GM19468 (cell line): ENCODE results near the gene EIF4A2.
"Not testable (repeated sequence)": the region's sequence is repeated elsewhere in the genome, so short reads cannot be mapped to it uniquely, and the experiment has no call there.

ENCODE experiments used
- ATAC-seq: cut with Tn5 transposase; IDR thresholded peaks from one replicate; pipeline ENCODE4 v1.9.1; 2021; ENCODE audit warnings: mild to moderate bottlenecking, moderate library complexity, moderate number of reproducible peaks; ENCODE audit not compliant: unreplicated experiment; ENCODE audit errors: extremely low read depth

Gene EIF4A2

DNA sequence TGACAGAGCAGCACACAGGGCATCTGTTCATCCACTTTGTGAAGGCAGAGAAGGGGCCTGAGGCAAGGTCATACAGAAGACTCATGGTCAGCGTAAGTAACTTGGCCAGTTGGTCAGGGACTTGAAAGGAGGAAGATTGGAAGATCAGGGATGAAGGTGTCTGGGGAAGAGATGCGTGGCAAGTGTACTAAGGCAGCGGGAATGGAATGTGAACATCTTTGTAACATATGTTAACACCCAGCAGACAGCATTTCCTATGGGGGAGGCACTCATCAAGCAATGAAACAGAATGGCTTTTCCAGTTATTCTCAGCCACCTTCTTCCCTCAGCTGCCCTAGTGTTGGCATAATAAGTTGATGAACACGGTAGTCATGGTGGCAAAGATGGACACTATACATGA, 30.7 kb downstream of the EIF4A2 start:
- no peak for ATAC-seq

DNA sequence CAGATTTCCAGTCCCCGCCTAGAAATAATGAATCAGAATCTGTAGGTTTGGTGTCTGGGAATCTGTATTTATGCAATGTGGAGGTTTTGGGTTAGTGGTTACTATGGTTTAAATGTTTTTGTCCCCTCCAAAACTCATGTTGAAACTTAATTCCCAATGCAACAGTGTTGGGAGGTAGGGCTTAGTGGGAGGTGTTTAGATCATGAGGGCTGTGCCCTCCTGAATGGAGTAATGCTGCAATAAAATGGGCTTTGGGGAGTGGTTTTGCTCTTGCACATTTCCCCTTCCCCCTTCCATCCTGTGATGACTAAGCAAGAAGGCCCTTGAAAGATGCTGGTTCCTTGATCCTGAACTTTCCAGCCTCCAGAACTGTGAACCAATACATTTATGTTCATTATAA, 32.1 kb downstream of the EIF4A2 start:
- no peak for ATAC-seq

DNA sequence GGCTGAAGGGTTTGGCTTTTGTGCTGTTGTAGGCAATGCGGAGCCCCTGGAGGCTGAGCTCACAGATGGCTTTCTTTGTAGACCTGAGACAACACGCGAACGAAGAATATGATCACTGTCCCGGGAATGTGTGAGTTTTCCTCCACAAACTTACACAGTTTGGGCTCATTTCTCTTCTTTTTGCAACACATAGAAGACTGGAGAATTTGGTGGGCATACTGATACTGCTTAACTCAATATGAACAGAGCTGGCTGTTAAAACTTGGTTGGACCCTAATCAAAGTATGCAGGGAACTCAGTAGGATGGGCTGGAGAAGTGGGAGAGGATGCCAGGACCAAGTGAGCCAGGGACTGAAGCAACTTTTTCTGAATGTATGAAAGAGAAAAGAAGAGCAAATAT, 35.1 kb downstream of the EIF4A2 start:
- no peak for ATAC-seq

DNA sequence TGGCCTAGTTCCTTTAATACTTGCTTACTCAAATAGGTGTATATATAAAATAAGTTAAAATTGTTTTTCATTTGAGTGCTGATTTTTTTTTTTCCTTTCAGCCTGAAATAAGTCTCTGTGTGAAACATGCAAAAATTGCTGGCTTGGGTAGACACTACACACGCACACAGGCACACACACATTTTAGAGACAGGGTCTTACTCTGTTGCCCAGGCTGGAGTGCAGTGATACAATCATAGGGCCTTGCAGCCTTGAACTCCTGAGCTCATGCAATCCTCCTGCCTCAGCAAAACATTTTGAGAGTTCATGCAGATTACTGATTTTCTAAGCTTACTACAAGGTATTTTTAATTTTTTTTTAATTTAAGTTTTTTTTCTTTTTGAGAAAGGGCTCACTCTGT, 35.6 kb downstream of the EIF4A2 start:
- no peak for ATAC-seq

DNA sequence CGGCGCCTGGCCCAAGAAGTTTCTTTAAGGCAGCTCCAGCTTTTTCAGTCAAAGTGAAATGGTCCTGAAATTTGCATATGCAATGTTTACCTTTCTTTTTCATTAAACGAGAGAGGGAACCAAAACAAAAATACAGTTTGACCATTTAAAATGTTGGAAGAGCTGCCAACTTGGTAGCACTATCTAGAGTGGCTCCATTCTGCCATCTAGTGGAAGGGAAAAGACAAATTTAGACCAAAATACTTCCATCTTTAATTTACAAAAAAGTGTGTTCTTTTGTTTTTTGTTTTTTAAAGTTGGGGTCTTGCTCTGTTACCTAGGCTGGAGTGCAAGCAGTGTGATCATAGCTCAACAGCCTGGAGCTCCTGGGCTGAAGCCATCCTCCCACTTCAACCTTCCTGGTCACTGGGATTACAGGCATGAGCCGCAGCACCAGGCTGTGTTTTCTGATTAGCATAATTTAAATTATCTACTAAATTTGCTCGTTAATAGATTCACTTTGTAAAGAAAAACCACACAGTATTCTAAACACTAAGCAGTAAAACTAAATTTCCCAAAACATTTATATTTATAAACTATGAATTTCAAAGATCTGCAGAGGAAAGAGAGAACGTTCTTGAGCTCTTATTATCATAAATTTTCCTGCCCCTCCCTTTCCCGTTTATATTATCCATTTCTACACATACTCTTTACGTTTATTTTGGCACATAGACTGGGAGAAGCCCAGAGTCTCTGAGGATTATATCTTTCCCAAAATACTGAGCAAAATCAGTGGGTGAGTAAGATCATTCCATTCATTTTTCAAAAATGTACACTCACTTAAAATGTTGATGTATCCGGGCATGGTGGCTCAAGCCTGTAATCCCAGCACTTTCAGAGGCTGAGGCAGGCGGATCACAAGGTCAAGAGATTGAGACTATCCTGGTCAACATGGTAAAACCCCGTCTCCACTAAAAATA, 38.3 kb downstream of the EIF4A2 start:
- ATAC-seq = no peak

DNA sequence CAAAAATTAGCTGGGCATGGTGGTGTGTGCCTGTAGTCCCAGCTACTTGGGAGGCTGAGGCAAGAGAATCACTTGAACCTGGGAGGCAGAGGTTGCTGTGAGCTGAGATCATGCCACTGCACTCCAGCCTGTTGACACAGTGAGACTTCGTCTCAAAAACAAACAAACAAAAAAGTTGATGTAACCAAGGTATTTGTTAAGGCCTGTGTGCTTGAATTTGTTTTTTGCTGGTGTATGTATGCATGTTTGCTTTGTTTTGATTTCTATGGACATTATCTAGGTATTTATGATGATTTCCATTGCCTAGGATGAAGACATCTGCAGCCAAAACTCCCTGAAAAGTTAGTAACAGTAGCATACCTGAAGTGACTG, 39.0 kb downstream of the EIF4A2 start:
- ATAC-seq = not testable (repeated sequence)

DNA sequence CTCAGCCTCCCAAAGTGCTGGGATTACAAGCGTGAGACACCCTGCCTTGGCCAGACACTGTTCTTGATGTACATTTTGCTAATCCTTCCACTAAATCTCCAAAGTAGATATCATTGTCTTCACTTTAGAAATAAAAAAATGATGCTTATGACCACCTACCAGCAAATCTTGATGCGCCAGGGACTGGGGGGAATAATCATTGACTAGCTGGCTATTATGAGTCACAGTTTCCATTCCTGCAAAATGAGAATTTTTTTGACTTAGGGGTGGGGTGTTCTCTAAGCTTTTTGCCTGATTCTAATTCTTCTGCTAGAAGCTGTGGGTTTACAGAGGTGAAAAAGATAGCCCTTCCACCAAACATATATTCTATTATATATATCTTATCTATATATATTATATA, 40.0 kb downstream of the EIF4A2 start:
- no peak for ATAC-seq

DNA sequence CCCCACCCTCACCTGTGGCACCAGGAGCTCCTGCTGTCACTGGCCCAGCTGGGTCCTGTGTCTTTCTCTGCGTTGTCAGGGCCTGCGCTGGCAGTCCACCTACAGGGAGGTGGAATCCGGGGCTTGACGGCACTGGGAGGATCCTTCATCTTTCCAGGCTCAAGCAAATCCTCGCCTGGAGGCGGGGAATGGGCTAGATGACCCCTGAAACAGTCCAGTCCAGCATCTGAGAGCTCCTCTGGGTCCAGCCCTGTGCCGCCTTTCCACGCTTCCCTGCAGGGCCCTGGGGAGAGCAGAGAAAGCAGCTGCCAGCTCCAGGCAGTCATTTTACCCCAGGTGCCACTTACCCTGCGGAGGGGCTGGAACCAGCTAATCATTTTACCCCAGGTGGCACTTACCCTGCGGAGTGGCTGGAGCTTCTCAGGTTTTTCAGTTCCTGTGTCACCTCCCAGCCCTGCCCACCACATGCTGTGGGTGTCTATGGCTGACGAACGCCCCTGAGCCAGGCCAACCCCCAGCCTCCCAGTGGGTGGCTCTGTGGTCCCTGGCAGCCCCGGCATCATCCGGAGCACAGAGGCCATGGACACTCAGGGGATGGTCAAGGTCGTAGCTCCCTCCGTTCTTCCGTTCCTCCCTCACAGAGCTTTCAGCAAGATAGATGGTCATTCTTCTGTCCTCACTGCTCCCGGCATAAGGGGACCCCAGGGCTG, 41.2 kb downstream of the EIF4A2 start:
- no peak for ATAC-seq

DNA sequence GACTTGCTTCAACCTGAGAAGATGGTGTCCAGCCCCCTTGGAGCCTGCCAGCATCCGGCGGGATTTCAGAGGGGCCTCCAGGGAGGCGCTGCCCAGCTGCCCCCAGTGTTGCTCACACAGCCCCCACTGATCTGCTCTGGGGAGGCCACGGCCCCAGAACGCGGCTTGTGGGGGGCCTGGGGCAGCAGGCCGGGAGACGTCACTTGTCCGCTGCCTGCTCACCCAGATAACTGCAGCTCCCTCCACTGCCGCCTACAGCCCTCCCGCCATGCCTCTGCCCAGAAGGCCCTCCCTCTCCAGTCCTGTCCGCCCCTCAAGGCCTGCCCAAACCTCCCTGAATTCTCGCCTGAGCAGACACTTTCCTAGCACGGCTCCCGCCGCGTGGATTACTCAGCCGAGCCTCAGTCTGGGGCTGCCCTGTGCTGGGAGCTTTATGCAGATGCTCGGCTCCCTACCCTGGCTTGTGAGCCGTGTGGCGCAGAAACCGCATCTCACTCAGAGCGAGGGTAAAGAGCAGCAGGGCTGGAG, 42.0 kb downstream of the EIF4A2 start:
- ATAC-seq = no peak

DNA sequence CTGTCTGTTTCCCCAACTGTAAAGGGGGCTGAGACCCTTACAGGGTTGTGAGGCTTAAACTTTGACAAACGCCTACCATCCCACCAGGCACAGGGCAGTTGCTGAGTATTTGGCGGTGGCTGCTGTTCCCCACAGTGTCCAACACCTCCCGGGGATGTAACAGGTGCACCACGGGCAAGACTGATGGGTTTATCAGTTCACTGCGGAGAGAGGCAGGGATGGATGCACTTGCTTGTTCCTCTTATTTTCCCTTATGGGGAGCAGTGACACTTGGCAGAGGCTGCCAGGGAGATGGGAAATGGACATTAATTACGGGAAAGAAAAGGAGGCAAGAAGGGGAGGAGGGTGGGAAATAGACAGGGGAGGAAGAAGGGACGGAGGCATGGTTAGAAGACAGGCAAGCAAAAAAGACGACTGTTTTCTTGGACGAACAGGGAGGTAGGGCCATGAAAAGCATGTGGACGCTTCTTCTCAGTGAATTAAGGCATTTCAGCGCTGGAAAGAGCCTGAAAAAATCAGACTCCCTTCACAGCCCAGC, 42.6 kb downstream of the EIF4A2 start:
- ATAC-seq = no peak

DNA sequence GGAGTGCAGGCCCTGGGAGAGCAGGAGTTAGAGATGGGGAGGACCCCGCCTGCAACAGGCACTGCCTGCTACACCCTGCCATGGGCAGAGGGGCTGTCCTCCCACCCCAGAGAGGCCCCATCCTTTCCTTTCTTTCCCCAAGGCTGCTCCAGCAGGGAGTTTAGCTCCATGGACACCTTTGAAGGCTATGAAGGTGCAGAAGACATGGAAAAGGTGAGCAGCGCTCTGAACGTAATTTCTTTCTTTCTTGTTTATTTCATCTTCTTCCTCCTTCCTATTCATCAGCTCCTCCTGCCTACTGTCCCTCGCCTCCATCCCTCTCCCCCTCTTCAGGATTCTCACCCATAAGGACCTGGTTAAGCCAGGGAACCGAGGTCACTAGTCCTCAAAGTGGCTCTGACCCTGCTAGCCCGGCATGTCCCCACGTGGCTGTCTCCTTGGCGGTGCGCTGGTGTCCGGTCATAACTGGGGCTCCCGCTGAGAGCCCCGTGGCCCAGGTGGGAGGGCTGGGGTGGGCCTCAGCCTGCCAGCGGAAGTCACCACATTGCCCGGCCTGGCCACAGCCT, 43.1 kb downstream of the EIF4A2 start:
- ATAC-seq = no peak

DNA sequence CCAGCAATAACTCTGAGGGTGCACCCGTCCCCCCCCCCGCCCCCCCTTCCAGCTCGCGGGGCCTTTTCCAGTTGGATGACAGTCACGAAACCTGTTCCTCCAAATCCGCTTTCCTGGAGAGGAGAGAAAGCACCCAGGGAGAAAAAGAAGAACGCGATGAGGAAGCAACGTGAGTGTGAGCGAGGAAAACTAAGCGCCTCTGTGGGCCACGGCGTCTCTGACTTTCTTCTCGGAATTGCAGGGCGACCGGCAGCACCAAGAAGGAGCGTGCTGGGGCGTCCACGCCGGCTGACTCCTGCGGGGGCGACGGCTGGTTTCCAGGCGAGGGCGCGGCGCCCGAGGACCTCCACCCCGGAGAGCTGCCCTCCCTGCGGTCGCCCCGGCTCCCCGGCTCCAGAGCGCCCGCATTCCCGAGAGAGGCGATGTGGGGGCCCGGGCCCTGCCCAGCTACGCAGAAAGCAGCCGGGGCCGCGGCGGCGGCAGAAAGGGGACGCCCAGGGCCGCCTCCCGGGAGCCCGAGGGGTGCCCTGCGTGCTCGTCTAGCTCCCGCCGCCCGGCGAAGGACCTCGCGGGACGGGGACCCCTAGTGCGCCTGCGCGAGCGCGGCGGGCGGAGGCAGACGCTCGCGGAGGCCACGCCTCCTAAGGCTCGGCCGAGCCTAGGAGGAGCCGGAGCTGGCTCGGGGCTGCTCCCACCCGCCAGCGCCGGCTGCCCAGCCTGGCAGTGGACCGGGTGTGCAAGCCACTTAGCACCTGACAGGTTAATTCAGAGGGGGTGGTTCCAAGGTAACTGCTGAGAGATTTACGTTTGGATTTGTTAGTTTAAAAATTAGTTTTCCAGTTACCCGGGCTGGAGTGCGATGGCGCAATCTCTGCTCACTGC, 43.8 kb downstream of the EIF4A2 start:
- peak; percentile 56 for ATAC-seq

DNA sequence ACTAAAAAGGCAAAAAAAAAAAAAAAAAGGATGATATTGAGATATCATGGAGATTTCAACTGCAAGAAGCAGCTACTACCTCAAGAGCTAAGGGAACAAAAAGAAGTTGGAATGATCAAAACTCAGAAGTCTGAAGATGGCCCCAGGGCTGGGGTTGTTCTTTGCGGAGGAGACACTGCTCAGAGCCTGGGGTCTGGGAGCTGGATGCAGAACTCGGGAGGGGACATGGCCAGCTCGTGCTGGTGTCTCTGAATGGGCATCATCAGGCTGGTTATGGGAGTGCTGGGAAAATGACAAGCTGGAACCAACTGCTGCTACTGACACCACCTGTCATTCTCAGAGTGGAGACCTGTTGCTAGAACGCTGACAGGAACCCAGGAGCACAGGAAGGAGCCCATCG, 45.0 kb downstream of the EIF4A2 start:
- no peak for ATAC-seq

DNA sequence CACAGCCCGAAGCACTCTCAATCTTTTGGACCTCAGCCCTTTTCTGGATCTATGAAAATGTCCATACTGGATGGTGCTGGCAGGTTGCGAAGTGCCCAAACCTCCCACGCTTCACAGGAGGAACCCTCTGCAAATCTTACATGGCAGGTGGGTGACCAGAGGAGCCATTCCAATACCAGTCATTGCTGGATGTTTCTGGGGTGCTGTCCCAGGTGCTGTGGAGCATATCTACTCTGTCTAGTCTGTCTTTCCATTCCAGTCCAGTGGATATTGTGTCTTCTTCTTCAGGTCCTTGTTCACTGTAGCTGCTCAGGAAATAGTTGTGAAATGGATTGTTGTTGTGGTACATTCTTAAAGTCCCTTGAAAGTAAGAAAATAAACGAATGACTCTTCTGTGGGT, 48.4 kb downstream of the EIF4A2 start:
- ATAC-seq = no peak

DNA sequence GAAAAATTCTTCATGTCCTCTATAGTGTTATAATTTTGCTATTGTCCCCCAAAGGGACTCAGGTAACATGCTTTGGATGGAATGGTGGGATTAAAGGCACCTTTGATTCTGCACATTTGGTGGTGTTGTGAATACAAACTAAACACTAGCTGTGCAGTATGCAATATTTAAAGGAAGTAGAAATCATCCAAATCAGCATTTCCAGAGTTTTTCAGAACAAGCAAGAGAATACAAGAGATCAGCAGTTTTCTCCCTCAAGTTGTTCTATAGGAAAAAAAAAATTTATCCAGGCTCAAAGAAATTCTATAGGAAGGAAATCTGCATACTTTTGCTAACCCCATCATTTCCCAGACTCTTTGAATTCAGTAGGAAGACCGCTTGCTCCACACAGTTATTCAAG, 48.9 kb downstream of the EIF4A2 start:
- ATAC-seq = no peak
